HG02885 (cell line): ENCODE measurements around the gene RSPO3.
"Not testable (repeated sequence)": the region's sequence is repeated elsewhere in the genome, so short reads cannot be mapped to it uniquely, and the experiment has no call there.

Source experiments
- ATAC-seq: cut with Tn5 transposase; IDR thresholded peaks from one replicate; pipeline ENCODE4 v1.9.1; 2021; ENCODE audit warnings: mild to moderate bottlenecking; ENCODE audit not compliant: unreplicated experiment, poor library complexity

Gene RSPO3

GRCh38 chr6:127199470-127199869 lies 81.0 kb downstream of the RSPO3 start:
- ATAC-seq: no peak

- ATAC-seq: no peak
Measured at GRCh38 chr6:127200114-127200513, 81.6 kb downstream of the RSPO3 start.

GRCh38 chr6:127201321-127201720 lies 82.8 kb downstream of the RSPO3 start:
- ATAC-seq: no peak

- ATAC-seq: no peak
Measured at GRCh38 chr6:127202676-127203075, 84.2 kb downstream of the RSPO3 start.

DNA sequence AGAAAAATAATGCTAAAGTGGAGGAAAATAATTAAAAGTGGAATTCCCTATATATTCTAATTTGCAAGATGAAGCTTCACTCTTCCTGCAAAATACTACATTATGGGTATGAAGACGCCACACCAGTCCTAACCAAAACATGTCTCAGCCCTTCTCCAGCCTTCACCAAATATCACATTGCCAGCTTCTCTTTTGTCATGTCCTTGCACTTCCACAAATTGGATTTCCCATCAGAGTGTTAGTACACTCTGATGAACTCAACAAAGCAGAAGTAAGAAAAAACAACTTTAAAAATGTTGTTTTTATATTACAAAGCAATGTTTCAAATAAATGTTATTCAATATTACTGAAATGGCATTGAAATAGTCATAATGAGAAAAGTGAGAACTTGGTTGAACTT lies 85.8 kb downstream of the RSPO3 start:
- ATAC-seq: no peak

DNA sequence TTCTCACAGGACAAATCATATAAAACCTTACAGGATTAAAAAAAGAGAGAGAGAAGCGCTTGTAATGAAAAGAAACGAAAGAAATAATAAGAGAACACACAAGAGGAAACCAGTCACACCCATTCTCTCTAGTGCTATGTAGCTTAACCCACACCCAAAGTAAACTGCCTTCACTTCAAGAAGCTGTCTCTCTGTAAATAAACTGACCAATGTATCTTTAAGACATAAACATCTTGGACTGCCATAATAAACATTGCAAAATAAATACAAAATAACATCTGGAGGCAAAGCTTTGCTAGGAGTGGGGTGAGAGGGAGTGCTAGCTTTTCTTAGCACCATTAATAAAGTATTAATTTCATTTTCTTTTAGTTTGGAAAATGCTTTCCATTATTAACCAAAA lies 86.6 kb downstream of the RSPO3 start:
- ATAC-seq: no peak

DNA sequence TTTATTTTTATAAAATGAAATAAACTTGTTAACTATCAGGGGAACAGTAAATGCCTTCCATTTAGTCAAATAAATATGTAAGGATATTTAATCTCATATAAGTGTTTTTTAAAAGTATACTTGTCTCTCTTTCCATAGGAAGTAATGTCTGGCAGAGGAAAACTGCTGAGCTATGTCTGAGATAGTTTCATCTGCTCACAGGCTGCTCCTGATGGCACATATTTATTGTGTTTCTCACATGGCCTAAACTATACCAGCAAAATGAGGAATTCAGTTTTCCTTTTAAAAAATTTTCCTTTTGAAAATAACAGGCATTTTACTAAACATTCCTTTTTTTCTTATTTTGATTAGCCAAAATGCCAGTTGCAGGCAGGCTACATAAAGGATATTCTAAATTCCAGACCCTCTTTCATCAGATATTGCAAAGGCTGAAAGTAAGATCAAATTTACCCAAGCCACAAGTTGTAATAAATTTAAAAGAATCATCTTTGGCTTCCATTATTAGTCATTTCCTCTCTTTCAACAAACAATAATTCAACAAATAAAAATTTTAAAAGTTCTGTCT lies 88.1 kb downstream of the RSPO3 start:
- no peak for ATAC-seq

DNA sequence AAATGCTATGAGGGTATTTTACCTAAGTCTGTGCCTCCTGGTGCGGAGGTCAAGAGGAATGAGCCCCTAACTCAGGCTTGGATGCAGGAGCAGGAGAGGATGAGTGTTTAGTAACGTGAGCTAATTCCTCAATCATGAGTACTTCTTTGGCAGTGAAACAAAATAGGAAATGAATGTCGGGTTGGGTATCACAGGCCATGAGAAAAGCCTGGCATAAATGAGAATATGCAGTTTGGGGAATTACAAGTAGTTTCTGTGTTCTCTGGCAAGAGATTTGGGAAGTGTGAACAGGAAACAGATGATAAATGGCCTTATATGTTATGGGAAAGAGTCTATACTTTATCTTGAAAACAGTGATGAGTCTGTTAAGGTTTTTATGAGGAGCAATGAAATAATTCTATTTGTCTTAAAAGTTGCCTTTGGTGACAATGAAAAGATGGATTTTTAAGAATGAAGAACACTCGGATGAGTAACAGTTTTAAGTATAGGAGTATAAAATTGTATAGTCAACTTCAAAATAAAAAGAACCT lies 89.2 kb downstream of the RSPO3 start:
- no peak for ATAC-seq

- ATAC-seq: no peak
Measured at GRCh38 chr6:127210725-127211124, 92.3 kb downstream of the RSPO3 start.

DNA sequence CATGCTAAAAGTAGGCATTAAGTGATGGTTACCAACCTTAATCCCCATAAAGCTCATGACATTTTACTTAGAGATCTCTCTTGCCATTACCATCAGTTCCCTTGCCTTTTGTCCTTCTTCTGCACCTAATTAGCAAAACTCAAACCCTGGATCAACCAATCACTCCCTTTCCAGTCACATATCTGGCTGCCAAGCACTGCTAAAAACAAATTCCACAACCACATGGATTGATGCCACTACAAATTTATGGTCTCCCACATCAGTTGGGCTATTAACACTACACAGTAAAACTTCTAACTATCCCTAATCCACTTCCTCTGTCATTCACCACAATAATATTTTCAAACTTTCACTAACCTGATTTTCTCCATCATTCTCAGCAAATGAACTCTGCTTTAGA lies 93.9 kb downstream of the RSPO3 start:
- no peak for ATAC-seq

DNA sequence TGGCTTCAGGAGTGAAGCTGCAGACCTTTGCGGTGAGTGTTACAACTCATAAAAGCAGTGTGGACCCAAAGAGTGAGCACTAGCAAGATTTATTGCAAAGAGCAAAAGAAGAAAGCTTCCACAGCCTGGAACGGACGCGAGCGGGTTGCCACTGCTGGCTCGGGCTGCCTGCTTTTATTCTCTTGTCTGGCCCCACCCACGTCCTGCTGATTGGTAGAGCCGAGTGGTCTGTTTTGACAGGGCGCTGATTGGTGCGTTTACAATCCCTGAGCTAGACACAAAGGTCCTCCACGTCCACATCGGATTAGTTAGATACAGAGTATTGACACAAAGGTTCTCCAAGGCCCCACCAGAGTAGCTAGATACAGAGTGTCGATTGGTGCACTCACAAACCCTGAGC lies 95.6 kb downstream of the RSPO3 start:
- not testable (repeated sequence) for ATAC-seq

- ATAC-seq: not testable (repeated sequence)
Measured at GRCh38 chr6:127214531-127214930, 96.1 kb downstream of the RSPO3 start.

DNA sequence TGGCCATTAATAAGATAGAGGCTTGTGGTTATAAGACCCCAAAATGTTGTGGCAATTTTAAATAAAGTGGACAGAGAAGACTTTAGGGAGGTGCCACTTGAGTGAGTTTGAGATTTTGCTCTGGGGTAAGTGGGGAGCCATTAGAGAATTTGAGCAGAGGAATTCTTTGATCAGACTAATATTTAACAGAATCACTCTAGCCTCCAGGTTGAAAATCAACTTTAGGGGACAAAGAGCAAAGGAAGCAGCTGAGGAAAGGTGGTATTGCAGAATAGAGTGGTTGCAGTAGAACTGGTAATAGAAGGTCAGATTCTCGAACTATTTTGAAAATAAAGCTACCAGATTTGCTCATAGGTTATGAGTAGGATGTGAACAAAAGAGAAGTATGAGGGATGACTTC lies 97.5 kb downstream of the RSPO3 start:
- no peak for ATAC-seq

GRCh38 chr6:127216810-127217789 lies 98.6 kb downstream of the RSPO3 start:
- no peak for ATAC-seq

GRCh38 chr6:127219869-127220268 lies 101.4 kb downstream of the RSPO3 start:
- ATAC-seq: no peak

DNA sequence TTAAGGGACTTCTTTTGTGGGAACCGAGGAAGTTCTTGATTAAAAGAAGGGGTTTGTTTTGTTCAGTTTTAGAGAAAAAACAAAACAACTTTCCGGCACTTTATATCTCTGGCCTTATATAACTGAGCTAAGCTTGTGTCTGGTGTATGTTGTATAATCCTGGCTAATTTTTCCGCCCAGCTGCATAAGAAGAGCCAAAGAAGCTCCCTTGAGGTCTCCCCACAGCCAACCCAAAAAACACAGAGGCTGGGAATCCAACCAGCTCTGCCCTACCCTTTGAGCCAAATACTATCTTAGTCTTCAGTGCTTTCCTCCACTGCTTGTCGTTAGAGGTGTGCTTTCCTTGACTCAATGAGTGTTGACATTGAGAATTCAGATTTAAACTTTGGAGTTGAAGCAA lies 102.7 kb downstream of the RSPO3 start:
- no peak for ATAC-seq

DNA sequence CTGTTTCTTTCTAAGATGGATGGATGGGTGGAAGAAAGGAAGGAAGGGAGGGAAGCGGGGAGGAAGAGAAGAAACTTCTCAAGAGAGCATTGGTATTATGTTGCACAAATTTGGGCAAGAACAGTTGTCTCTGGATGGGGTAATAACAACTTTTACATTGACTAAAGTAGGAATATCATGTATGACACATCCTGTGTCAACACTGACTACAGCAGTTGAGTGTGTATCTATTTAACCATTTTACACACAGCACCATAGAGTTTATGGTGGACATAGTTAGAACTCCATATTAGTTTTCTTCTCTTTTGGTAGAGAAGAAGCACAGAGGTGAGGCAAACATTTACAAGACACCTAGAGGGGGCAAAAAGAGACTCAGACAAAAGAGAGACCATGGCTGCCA lies 103.9 kb downstream of the RSPO3 start:
- ATAC-seq: no peak

DNA sequence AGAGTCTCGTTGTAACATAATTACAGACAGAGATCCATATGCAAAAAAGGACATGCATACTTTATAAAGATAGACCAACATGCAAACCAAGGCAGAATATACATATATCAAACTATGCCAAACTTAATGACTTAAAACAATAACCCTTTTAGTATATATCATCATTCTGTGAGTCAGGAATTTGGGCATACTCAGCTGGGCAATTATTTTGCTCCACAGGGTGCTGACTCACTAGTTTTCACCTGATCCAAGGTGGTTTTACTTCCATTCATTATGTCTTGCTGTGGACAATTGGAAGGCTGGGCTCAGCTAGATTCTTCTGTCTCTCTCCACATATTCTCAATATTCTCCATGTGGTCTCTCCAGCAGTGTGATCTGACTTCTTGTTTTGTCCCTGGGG lies 107.0 kb downstream of the RSPO3 start:
- no peak for ATAC-seq

GRCh38 chr6:127233819-127234218 lies 115.3 kb downstream of the RSPO3 start:
- ATAC-seq: not testable (repeated sequence)

DNA sequence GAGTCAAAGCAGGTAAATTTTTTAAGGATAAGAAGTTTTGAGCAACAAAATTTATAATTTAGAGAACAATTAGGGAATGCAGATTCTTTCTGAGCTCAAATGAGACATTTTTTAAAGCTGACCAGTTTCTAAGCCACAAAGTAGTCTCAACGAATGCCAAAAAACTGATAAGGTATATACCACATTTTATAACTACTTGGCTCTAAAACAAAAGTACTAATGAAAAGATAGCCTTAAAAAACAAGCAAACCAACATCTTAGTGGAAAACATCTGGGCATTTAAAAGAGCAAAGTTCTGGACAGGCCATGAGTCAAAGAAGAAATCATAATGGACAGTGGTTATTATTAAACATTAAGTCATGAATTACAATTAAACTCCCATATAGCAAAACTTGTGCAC lies 125.0 kb downstream of the RSPO3 start:
- ATAC-seq: no peak
